ENCODE measurements around the gene MAP2K7.
A peak's percentile ranks its signal among the peaks of the same experiment; 100 is the strongest.

Gene MAP2K7

DNA sequence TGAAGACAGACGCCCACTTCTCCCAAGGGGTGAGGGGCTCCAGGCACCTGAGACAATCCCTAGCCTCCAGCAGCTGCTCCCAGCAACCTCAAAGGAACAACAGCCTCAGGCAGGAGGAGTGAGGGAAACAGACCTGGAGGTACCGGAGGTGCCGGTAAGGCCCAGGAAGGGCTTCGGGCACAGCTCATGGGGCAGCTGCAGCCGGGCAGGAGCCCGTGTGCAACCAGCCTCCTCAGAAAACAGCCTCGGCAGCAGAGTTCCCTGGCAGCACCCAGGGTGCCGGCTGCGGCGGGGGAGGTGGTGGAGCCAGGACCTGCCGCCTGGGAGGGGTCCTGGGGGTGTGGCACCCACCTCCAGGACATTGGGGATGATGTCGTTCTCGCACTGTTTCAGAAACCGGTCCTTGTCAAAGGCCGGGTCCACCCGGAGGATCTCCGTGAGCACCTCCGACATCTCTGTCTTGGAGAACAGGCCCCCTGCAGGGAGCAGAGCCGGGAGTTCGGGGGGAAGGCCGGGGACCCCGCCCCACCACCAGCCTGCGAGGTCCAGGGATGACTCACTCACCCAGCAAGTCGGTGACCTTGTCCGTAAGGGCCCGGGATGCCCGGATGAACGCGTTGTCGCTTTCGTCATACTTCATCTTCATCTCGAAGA, 28.7 kb downstream of the MAP2K7 start:
- in situ Hi-C loops (cut with MboI; ENCODE audit: low pct_unique_long_range_greater_than_20kb, low sequenced_read_pairs, unreplicated experiment) = no loop called here
- DNase-seq (ENCODE audit: low spot score) = no peak
- TF ChIP-seq, protein P1, sequence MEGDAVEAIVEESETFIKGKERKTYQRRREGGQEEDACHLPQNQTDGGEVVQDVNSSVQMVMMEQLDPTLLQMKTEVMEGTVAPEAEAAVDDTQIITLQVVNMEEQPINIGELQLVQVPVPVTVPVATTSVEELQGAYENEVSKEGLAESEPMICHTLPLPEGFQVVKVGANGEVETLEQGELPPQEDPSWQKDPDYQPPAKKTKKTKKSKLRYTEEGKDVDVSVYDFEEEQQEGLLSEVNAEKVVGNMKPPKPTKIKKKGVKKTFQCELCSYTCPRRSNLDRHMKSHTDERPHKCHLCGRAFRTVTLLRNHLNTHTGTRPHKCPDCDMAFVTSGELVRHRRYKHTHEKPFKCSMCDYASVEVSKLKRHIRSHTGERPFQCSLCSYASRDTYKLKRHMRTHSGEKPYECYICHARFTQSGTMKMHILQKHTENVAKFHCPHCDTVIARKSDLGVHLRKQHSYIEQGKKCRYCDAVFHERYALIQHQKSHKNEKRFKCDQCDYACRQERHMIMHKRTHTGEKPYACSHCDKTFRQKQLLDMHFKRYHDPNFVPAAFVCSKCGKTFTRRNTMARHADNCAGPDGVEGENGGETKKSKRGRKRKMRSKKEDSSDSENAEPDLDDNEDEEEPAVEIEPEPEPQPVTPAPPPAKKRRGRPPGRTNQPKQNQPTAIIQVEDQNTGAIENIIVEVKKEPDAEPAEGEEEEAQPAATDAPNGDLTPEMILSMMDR (IDR thresholded peaks at IDR 0.05; ENCODE audit: extremely low read depth, insufficient read depth, missing control alignments) = no peak

DNA sequence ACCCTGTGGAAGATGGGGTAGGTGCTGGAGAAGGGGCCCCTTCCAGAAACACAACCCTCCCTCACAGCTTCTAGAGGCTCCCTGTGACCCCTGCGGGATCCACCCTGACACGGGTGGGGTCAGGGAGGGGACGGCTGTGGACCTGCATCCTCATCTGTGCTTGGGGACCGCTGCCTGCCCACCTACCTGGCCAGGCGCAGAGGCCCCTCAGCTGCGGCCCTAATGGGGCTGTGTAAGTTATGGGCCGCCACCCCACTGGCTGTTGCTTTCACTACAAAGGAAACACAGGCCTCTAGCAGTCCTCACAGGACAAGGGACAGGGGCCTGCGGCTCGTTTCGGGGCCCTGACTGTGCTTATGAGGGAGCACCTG, 29.2 kb downstream of the MAP2K7 start:
- in situ Hi-C loops (cut with MboI; ENCODE audit: low pct_unique_long_range_greater_than_20kb, low sequenced_read_pairs, unreplicated experiment) = no loop called here
- no peak for DNase-seq (ENCODE audit: low spot score)
- TF ChIP-seq, protein P1 (IDR thresholded peaks at IDR 0.05; ENCODE audit: extremely low read depth, insufficient read depth, missing control alignments) = no peak

GRCh38 chr19:7933411-7933810, 29.7 kb downstream of the MAP2K7 start:
- TF ChIP-seq, protein P1 (IDR thresholded peaks at IDR 0.05; ENCODE audit: extremely low read depth, insufficient read depth, missing control alignments) = peak; percentile 36
- in situ Hi-C loops (cut with MboI; ENCODE audit: low pct_unique_long_range_greater_than_20kb, low sequenced_read_pairs, unreplicated experiment) = no loop called here
- DNase-seq (ENCODE audit: low spot score) = no peak

DNA sequence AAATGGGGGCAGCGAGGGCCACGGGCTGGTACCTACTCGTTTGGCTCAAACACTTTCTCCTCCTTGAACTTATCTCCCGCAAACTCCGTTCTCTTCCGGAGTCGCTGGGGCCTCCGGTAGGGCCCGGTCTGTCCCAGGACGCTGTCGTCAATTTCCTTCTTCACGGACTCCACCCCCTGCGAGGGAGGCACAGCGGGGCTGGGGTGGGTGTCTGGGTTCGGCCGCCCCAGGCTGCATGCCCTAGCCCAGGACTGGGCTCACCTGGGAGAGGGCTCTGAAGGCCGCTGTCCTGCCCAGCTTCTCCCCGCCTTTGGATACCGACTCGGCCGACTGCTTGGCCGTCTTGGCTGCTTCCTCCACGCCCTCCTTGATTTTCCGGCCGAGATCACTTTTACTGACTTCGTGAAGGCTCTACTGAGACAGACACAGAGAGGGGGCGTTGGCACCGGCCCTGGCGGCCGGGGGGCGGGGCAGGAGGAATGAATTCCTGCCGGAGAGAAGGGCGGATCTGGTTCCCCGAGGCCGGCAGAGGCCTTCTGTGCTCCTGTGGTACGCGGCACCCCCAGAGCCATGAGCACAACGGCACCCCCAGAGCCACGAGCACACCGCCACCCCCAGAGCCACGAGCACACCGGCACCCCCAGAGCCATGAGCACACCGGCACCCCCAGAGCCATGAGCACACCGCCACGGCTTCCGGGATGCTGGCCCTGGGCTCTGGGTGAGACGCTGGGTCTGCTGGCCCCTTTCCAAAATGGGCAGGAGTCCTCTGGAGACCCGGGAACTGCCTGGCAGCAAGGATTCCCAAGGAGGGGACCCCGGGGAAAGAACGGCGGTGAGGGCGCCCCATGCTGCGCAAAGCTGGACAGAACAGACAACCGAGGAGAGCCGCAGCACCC, 30.4 kb downstream of the MAP2K7 start:
- in situ Hi-C loops (cut with MboI; ENCODE audit: low pct_unique_long_range_greater_than_20kb, low sequenced_read_pairs, unreplicated experiment) = no loop called here
- DNase-seq (ENCODE audit: low spot score) = no peak
- TF ChIP-seq, protein P1 (IDR thresholded peaks at IDR 0.05; ENCODE audit: extremely low read depth, insufficient read depth, missing control alignments) = no peak

GRCh38 chr19:7934766-7935165, 31.1 kb downstream of the MAP2K7 start:
- DNase-seq (ENCODE audit: low spot score) = no peak
- in situ Hi-C loops (cut with MboI; ENCODE audit: low pct_unique_long_range_greater_than_20kb, low sequenced_read_pairs, unreplicated experiment) = no loop called here
- TF ChIP-seq, protein P1 (IDR thresholded peaks at IDR 0.05; ENCODE audit: extremely low read depth, insufficient read depth, missing control alignments) = no peak

DNA sequence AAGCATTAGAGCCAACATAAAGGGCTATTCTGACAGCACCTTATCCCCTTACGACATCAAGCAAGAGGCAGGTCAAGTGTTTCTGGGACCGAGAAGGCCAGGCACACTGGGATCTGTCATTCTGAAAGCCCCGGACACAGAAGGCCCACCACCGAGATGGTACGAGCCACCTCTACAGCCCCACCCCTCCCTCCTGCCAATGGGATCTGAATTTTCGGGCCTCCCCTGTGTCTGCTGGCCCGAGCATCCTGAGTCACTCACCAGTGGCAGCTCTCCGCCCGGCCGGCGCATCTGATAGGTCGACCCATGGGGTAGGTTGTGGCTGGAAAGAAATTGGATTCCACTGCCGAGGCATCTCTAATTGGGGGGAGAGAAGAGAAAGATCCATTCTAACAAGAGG, 37.2 kb downstream of the MAP2K7 start:
- TF ChIP-seq, protein P1 (IDR thresholded peaks at IDR 0.05; ENCODE audit: extremely low read depth, insufficient read depth, missing control alignments) = no peak
- in situ Hi-C loops (cut with MboI; ENCODE audit: low pct_unique_long_range_greater_than_20kb, low sequenced_read_pairs, unreplicated experiment) = no loop called here
- no peak for DNase-seq (ENCODE audit: low spot score)

All from GM13977 (cell line).